Measurements from ENCODE around the gene NKD1.
A peak's percentile ranks its signal among the peaks of the same experiment; 100 is the strongest.

Gene NKD1

DNA sequence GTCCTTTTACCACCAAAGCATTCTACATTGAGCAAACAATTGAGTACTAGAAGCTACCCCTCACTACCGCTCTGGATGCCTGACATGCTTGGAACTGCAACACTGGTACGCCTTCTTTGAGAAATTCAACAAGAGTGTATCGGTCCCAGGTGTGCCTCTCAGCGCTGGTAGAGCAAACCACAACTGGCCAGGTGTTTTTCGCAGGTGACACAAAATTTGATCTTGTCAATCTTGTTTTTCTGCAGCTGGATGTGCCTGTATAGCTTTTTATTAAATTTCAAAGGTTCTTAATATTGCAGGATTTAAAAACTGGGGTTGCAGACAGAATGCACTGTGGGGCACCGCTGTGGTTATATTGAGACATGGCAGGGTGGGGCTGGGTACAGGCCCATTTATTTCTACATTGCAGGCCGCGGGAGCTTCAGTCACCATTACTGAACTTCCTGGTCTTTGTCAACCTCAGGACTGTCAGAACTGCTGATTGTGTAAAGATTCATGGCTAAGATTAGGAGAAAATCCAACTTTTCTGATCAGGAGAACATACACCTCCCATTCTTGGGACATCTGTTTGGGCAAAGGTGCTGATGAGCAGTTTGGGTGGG is 137.4 kb downstream of the NKD1 start:
- DNase-seq (ENCODE audit: low read depth in 2 of 3, low spot score in 1 of 3), result no peak

DNA sequence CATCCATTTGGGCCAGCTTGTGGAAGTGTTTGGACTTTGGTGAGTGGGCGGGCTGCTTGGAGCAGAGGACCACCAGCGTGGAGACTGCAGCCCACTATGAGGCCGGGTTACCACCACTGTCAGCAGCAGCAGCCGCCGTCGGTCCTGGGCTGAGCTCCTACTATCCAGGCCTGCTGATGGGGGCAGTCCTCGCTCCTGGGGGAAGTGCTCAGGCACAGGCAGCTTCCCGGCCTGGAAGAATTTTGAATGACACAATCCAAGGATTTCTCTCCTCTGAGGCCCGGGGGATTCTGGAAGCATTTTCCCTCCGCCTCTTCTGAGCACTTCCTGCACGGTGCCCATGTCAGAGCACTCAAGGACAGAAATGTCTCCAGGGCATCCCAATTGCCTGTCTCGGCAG is 139.9 kb downstream of the NKD1 start:
- no peak for DNase-seq (ENCODE audit: low read depth in 2 of 3, low spot score in 1 of 3)

DNA sequence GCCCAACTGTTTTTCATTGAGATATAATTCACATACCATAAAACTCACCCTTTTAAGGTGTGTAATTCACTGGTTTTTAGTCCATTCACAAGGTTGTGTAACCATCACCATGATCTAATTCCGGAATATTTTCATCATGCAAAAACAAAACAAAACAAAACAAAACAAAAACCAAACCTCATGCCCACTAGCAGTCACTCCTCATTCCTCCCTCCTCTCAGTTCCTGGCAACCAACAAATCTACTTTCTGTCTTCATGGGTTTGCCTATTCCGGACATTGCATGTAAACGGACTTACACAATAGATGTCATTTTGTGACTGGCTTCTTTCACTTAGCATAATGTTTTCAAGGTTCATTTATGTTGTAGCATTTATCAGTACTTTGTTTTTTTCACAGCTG is 140.7 kb downstream of the NKD1 start:
- DNase-seq (ENCODE audit: low read depth in 2 of 3, low spot score in 1 of 3), result no peak

DNA sequence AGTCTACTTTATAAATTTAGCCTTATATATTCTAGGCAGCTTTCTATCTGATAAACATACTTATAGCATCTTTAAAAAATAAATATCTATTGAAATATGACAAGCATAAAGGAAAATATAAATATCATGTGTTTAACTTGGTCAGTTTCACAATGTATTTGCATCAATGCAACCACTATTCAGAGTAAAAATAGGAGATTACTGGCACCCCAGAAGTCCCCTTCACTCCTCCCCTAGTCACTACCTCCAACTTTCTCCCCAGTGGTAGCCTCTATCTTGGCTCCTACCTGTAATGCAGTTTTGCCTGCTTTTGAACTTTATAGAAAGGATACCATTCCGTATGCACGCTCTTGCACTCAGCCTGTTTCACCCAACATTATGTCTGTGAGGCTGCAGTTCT is 142.0 kb downstream of the NKD1 start:
- DNase-seq (ENCODE audit: low read depth in 2 of 3, low spot score in 1 of 3), result no peak

DNA sequence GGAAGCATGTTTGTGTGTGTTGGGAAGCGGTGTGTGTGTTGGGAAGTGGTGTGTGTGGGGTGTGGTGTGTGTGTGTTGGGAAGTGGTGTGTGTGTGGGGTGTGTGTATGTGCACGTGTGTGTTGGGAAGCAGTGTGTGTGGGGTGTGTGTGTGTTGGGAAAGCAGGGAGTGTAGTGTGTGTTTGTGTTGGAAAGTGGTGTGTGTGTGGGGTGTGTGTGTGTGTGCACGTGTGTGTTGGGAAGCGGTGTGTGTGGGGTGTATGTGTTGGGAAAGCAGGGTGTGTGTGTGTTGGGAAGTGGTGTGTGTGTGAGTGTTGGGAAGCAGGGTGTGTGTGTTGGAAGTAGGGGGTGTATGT is 144.4 kb downstream of the NKD1 start:
- no peak for DNase-seq (ENCODE audit: low read depth in 2 of 3, low spot score in 1 of 3)

DNA sequence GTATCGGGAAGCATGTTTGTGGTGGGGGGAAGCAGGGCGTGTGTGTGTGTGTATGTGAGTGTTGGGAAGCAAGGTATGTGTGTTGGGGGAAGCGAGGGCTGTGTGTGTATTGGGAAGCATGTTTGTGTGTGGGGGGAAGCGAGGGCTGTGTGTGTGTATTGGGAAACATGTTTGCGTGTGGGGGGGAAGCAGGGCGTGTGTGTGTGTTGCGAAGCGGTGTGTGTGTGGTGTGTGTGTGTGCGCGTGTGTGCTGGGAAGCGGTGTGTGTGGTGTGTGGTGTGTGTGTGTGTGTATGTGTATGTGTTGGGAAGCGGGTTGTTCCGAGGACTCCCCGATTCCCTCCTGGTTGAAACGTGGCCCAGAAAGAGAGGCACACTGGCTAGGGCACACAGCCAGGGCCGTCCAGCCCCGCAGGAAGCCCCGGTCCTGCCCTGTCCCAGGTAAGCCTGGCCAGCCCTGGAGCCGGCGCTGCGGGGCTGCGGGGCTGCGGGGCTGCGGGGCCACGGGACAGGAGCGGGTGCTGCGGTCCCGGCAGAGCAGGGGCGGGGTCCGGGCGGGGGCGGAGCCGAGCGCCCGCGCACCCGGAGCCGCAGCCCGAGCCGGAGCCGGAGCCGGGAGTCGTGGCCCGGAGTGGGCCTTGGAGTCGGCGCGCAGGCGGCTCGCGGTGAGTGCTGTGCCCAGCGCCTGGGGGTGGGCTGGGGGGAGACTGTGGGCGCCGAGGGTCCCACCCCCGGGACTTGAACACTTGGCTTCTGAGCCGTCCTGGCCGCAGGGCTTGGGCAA is 145.0 kb downstream of the NKD1 start, which contains the start of gene NOD2:
Gene NOD2, plus strand, starts transcription at position 608 of the 783 bp plus-strand sequence. CDS start 5,890 bp downstream, outside the sequence.
- DNase-seq (ENCODE audit: low read depth in 2 of 3, low spot score in 1 of 3), result no peak

DNA sequence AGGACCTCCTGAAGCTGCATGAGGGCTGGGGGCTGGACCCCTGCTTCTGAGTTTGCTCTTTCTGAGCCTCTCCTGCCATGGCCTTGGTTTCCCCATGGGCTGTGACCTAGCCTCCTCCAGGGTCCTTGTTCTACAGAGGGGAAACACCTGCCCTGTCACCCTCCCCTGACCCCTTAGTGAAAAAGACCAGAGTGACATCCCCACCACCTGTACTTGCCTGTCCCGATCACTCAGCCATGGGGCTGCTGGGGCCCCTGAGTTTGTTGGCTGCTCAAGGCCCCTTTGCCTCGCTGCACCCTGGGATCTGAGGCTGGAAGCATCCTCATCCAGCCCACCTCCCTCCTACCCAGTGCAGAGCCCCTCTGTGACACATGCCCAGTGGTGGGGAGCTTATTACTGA is 146.0 kb downstream of the NKD1 start:
- DNase-seq (ENCODE audit: low read depth in 2 of 3, low spot score in 1 of 3), result no peak

DNA sequence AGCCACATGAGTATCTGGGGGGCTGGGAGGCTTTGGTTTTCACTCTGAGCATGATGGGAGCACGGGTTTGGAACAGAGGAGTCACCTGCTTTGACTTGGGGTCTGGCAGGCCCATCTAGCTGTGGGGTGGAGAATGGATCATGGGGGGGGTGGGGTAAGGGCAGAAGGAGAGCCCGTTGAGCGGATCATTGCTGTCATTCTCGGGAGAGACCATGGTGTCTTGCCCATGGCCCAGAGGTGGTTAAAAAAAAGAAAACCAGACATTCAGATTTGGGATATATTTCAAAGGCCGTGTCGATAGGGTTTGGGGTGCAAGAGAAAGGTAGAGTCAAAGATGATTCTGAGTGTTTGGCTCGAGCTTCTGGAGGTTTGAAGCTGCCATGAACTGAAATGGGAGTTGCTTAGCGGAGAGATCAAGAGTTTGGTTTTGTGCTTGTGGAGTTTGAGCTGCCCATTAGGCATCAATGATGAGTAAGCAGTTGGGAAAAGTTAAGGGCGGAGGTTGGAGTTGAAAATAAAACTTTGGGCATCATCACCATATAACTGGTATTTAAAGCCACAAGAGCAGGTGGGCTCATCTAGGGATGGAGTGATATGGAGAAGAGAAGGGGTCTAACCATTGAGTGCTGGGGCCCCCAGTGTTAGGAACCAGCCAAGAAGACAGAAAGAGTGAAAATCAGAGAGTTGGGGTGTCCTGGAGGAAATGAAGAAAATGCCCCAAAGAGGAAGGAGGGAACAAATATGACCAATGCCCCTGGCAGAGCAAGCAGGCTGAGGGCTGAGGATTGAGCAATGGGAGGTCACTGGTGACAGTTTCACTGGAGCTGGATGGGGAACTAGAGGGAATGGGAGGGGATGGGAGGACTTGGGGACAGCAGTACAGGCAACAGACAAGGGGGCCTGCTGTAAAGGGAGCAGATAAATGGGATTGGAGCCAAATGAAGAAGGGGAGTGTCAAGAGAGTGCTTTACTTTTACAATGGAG is 147.1 kb downstream of the NKD1 start:
- no peak for DNase-seq (ENCODE audit: low read depth in 2 of 3, low spot score in 1 of 3)

DNA sequence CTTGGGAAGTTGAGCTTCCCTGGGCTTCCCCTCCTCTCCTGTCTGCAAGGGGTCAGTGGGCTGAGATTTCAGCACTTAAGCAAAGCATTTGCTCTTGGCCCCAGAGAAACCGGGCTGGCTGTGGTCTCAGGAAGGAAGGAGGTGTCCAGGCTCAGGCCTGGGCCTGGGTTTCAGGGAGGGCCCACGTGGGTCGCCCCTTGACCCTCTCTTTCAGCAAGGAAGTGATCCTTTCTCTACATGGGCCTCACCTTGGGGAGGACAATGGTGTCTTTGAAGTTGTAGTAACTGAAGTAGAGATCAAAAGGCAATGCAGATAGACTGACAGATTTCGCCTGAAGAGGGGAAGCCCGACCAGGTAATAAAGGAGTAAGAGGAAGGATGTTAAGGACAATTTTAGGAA is 147.9 kb downstream of the NKD1 start:
- no peak for DNase-seq (ENCODE audit: low read depth in 2 of 3, low spot score in 1 of 3)

DNA sequence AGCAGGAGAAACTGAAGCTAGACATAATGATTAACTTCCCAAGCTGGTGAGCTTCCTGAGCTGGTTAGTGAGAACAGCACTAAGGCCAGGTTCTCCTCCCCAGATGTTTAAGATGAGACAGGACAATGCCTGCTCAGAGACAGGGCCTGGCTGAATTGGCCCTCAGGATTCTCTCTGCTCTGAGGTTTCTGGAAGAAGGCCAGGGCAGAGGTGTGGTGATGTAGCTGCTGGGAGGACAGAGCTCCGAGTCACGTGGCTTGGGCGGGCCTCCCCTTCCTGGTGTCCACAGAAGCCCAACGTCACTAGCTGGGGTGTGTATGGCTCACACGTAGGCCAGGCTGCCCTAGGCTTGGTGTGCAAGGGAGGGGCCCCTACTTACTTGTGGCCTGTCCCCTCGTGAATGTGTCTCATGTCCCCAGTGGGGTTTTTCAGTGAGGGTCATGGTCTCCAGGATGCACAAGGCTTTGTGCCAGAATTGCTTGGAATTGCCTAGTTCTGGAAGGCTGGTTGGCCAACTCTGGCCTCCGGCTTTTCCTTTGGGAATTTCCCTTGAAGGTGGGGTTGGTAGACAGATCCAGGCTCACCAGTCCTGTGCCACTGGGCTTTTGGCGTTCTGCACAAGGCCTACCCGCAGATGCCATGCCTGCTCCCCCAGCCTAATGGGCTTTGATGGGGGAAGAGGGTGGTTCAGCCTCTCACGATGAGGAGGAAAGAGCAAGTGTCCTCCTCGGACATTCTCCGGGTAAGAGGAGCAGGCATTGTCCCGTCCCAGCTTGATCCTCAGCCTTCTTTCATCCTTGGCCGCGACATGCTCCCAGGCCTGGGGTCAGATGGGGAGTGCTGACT is 148.6 kb downstream of the NKD1 start:
- DNase-seq (ENCODE audit: low read depth in 2 of 3, low spot score in 1 of 3), result peak in 1 of 3 donors; percentile 62

DNA sequence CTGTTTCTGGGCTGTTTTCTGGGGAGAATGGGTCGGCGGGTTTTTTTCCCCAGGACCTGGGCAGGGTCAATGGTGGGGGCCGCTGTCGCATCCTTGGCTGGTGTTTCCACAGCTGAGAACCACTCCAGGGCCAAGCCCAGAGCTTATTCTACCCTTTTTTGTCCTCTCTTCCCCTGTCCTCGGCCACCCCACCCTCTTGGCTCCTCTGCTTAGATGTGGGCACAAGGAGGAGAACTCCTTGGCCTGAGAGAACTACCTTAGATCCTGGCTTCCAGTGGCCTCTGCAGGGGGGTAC is 149.2 kb downstream of the NKD1 start:
- no peak for DNase-seq (ENCODE audit: low read depth in 2 of 3, low spot score in 1 of 3)

DNA sequence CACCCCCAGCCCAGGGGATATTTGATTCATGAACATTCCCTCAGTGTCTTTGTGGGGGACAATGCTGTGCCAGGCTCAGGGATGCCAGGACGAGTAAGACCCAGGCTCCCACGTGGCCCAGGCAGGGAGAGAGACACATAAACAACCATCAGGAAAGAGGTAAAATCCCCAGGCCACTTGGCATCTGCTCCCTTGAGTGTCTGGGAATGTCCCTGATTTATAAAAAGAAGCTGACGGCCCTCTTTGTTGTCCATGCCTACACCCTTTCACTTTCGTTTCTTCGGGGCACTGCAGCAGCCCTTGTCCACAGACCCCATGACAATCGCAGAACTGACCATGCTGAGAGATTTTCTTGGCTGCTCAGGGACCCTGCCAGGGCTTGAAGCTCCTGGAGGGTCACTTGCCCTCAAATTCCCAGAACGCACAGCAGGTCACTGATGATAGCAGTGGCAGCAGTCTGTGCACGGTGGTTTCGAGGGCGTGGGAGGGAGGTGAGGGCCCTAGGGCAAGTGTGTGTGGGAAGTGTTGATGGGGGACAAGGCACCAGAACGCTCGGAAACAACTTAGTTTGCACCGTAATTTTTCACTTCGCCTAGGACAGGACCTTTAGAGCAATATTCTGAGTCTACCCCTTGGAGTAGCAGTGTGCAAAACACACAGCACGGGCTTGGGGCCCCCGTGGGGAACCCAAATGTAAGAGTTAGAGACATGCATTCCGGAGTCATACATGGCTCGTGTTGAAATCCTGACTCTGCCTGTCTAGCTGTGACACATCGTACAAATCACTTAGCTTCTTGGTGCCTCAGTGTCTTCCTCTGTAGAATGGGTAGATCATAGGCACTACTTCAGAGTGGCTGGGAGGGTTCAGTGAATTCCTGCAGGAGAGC is 149.9 kb downstream of the NKD1 start:
- peak in 2 of 3 donors; percentile 60 to 68 for DNase-seq (ENCODE audit: low read depth in 2 of 3, low spot score in 1 of 3)

All from stimulated activated CD4-positive, alpha-beta T cell treated with anti-CD3 and anti-CD28 coated beads, Interleukin-12 subunit alpha, Interleukin-12 subunit beta, amount 100 ng/mL, for 48 hours (primary cell).